H9 (cell line): ENCODE measurements around the gene ZFP42. TPM values are rescaled to one million over a fixed set of nuclear protein-coding genes. Genes with fewer than 3 reads are reported as not detected.
A peak's percentile ranks its signal among the peaks of the same experiment; 100 is the strongest.

ENCODE experiments used
- DNase-seq: peaks from one replicate; pipeline ENCODE4 v3.0.0-alpha.2; 2017
- H2AFZ ChIP-seq: one replicate; pipeline ENCODE4 v1.6.1; 2013; ENCODE audit warnings: mild to moderate bottlenecking, low read length, control low read depth, moderate library complexity
- H2AK5ac ChIP-seq: 2 replicates; pipeline ENCODE4 v1.6.1; 2013; ENCODE audit warnings: low read length, control low read depth, mixed read lengths; ENCODE audit not compliant: insufficient read length
- H2BK120ac ChIP-seq: one replicate; pipeline ENCODE4 v1.6.1; 2013; ENCODE audit warnings: low read depth, mild to moderate bottlenecking, low read length, control low read depth, inconsistent platforms; ENCODE audit not compliant: poor library complexity, severe bottlenecking
- H2BK12ac ChIP-seq: 2 replicates; pipeline ENCODE4 v1.6.1; 2013; ENCODE audit warnings: low read length, control low read depth, mixed read lengths, low read depth; ENCODE audit not compliant: insufficient read length
- H2BK15ac ChIP-seq: 2 replicates; pipeline ENCODE4 v1.6.1; 2013; ENCODE audit warnings: low read depth, low read length, control low read depth
- H2BK20ac ChIP-seq: one replicate; pipeline ENCODE4 v1.6.1; 2013; ENCODE audit warnings: low read depth, mild to moderate bottlenecking, low read length, control low read depth, inconsistent platforms; ENCODE audit not compliant: poor library complexity, severe bottlenecking
- H2BK5ac ChIP-seq: 2 replicates; pipeline ENCODE4 v1.6.1; 2013; ENCODE audit warnings: low read length, control low read depth, mixed read lengths; ENCODE audit not compliant: insufficient read length
- H3K14ac ChIP-seq: 2 replicates; pipeline ENCODE4 v1.6.1; 2013; ENCODE audit warnings: low read length, control low read depth; ENCODE audit not compliant: insufficient read depth
- H3K18ac ChIP-seq: 2 replicates; pipeline ENCODE4 v1.6.1; 2013; ENCODE audit warnings: low read depth, mild to moderate bottlenecking, mixed read lengths, low read length, control low read depth; ENCODE audit not compliant: insufficient read length
- H3K23ac ChIP-seq: 2 replicates; pipeline ENCODE4 v1.6.1; 2013; ENCODE audit warnings: low read length, control low read depth, mixed read lengths, low read depth; ENCODE audit not compliant: insufficient read length
- H3K23me2 ChIP-seq: 2 replicates; pipeline ENCODE4 v1.6.1; 2013; ENCODE audit warnings: low read depth, mild to moderate bottlenecking, mixed read lengths, low read length, control low read depth; ENCODE audit not compliant: insufficient read length, poor library complexity, severe bottlenecking
- H3K27ac ChIP-seq: 2 replicates; pipeline ENCODE4 v1.5.1; 2013; ENCODE audit warnings: low read length, control low read depth, mixed read lengths, low read depth; ENCODE audit not compliant: insufficient read length
- H3K27me3 ChIP-seq: 2 replicates; pipeline ENCODE4 v1.6.1; 2013; ENCODE audit warnings: low read length, control low read depth, inconsistent platforms; ENCODE audit not compliant: insufficient read depth
- H3K4ac ChIP-seq: 2 replicates; pipeline ENCODE4 v1.6.1; 2013; ENCODE audit warnings: low read depth, mild to moderate bottlenecking, control low read depth, inconsistent platforms, low read length, moderate library complexity
- H3K4me1 ChIP-seq: 2 replicates; pipeline ENCODE4 v1.6.1; 2013; ENCODE audit warnings: low read length, control low read depth, inconsistent platforms; ENCODE audit not compliant: insufficient read depth
- H3K4me2 ChIP-seq: 2 replicates; pipeline ENCODE4 v1.6.1; 2013; ENCODE audit warnings: low read length, control low read depth, mixed read lengths; ENCODE audit not compliant: insufficient read length, insufficient read depth
- H3K56ac ChIP-seq: 2 replicates; pipeline ENCODE4 v1.6.1; 2013; ENCODE audit warnings: low read depth, mild to moderate bottlenecking, mixed read lengths, low read length, control low read depth; ENCODE audit not compliant: insufficient read length
- H3K79me1 ChIP-seq: 2 replicates; pipeline ENCODE4 v1.6.1; 2013; ENCODE audit warnings: low read depth, mild to moderate bottlenecking, moderate library complexity, low read length, control low read depth, inconsistent platforms; ENCODE audit not compliant: insufficient read depth, poor library complexity, severe bottlenecking
- H3K79me2 ChIP-seq: 2 replicates; pipeline ENCODE4 v1.6.1; 2013; ENCODE audit warnings: low read length, control low read depth, inconsistent platforms; ENCODE audit not compliant: insufficient read depth
- H3K9ac ChIP-seq: 2 replicates; pipeline ENCODE4 v1.6.1; 2013; ENCODE audit warnings: low read length, control low read depth, mixed read lengths; ENCODE audit not compliant: insufficient read length; ENCODE audit errors: extremely low read depth
- H3K9me3 ChIP-seq: one replicate; pipeline ENCODE4 v1.6.1; 2013; ENCODE audit warnings: low read depth, low read length, inconsistent platforms; ENCODE audit not compliant: control insufficient read depth
- H3T11ph ChIP-seq: one replicate; pipeline ENCODE4 v1.6.1; 2013; ENCODE audit warnings: mild to moderate bottlenecking, low read length, control low read depth, inconsistent platforms
- H4K20me1 ChIP-seq: one replicate; pipeline ENCODE4 v1.6.1; 2013; ENCODE audit not compliant: control insufficient read depth, insufficient read length, insufficient read depth
- H4K5ac ChIP-seq: 2 replicates; pipeline ENCODE4 v1.6.1; 2013; ENCODE audit warnings: low read depth, mild to moderate bottlenecking, mixed read lengths, low read length, control low read depth; ENCODE audit not compliant: insufficient read length
- H4K8ac ChIP-seq: replicated peaks from 2 replicates; pipeline ENCODE4 v1.6.1; 2013; ENCODE audit warnings: low read length, control low read depth, mixed read lengths, low read depth; ENCODE audit not compliant: insufficient read length
- H4K91ac ChIP-seq: 2 replicates; pipeline ENCODE4 v1.6.1; 2013; ENCODE audit warnings: low read depth, mild to moderate bottlenecking, moderate library complexity, mixed read lengths, low read length, control low read depth; ENCODE audit not compliant: insufficient read length
- H3K27ac Mint-ChIP-seq, 3 experiments: 2 replicates in 2 of 3; 3 replicates in 1 of 3; pipeline ENCODE4 v1.8.0; 2020 to 2021; ENCODE audit warnings: mixed read lengths in 3 of 3, mild to moderate bottlenecking in 1 of 3, moderate library complexity in 1 of 3
- H3K27me3 Mint-ChIP-seq: 2 replicates; pipeline ENCODE4 v1.8.0; 2021; ENCODE audit warnings: low read depth, mild to moderate bottlenecking, moderate library complexity, mixed read lengths
- H3K36me3 Mint-ChIP-seq, 3 experiments: 2 replicates in 2 of 3; 3 replicates in 1 of 3; pipeline ENCODE4 v1.8.0; 2020 to 2021; ENCODE audit warnings: low read depth in 3 of 3, mixed read lengths in 3 of 3; ENCODE audit not compliant: insufficient read depth in 1 of 3
- H3K4me1 Mint-ChIP-seq, 2 experiments: 2 replicates each; pipeline ENCODE4 v1.8.0; 2020; ENCODE audit warnings: mixed read lengths in 2 of 2
- H3K4me3 Mint-ChIP-seq, 2 experiments: 2 replicates in 1 of 2; 3 replicates in 1 of 2; pipeline ENCODE4 v1.8.0; 2020 to 2021; ENCODE audit warnings: mild to moderate bottlenecking in 2 of 2, mixed read lengths in 2 of 2, moderate library complexity in 1 of 2
- H3K9me3 Mint-ChIP-seq, 2 experiments: 2 replicates in 1 of 2; 3 replicates in 1 of 2; pipeline ENCODE4 v1.8.0; 2020; ENCODE audit warnings: mild to moderate bottlenecking in 2 of 2, mixed read lengths in 2 of 2, moderate library complexity in 1 of 2
- CTCF ChIP-seq: fragments of 200-600 bp; sonication (generic); conservative IDR thresholded peaks from 3 replicates; pipeline ENCODE4 v1.8.0; 2021; ENCODE audit warnings: antibody characterized with exemption, mild to moderate bottlenecking
- WGBS: extraction: QIAGEN DNeasy Blood & Tissue Kit; methylation state at CpG from one replicate; pipeline ENCODE4 v1.1.7; 2013; ENCODE audit warnings: missing lambda C conversion rate, low lambda C conversion rate, mixed read lengths; ENCODE audit not compliant: insufficient read length; ENCODE audit errors: extremely low coverage; 5-methylcytosine and 5-hydroxymethylcytosine counted together
- total RNA-seq: library from RNA; stranded (reverse); gene quantifications from 2 replicates; pipeline ENCODE4 v1.2.1, GENCODE V29; 2021

ZFP42 gene
- total RNA-seq, 1 experiment from 2014 or later, result 193 TPM

- H3K4me1 Mint-ChIP-seq, result peaks cover 40 to 48% of the 10 kb centered on the region in 2 experiments
- Histone ChIP-seq H2AFZ (no peak overlapping the region), H2BK5ac (no peak overlapping the region), H3K4me2 (no peak overlapping the region), H3K4me1 (peaks cover 2% of the 10 kb centered on the region; the same call in 1 of the 2 replicates), H2BK120ac (no peak overlapping the region), H3K27me3 (no peaks in the 10 kb centered on the region), H2BK20ac (no peak overlapping the region), H2AK5ac (no peak overlapping the region), H3K23me2 (peaks cover 3% of the 10 kb centered on the region), H3K14ac (no peak overlapping the region), H3K9ac (no peak overlapping the region), H4K8ac (no peak overlapping the region), H3K23ac (no peak overlapping the region), H4K5ac (no peak overlapping the region), H2BK12ac (no peak overlapping the region), H2BK15ac (no peak overlapping the region), H3T11ph (no peak overlapping the region), H3K79me1 (peaks cover 10% of the 10 kb centered on the region), H3K79me2 (peaks cover 47% of the 10 kb centered on the region), H3K18ac (no peak overlapping the region), H3K56ac (no peak overlapping the region), H4K91ac (no peak overlapping the region), H3K4ac (no peak overlapping the region), H4K20me1 (peaks cover 3% of the 10 kb centered on the region), H3K27ac (no peak overlapping the region), H3K9me3 (no peaks in the 10 kb centered on the region)
- no peaks in the 10 kb centered on the region for H3K27me3 Mint-ChIP-seq
- H3K27ac Mint-ChIP-seq, result peak overlapping the region in 2 of 3 experiments; percentile 28 to 95; a peak in 3 of 7 replicates
- DNase-seq, result no peak
- H3K9me3 Mint-ChIP-seq, result no peaks in the 10 kb centered on the region
- peaks cover 68 to 93% (median 79%) of the 10 kb centered on the region in 3 experiments for H3K36me3 Mint-ChIP-seq
- peak overlapping the region in 1 of 2 experiments; percentile 20; a peak in 1 of 5 replicates for H3K4me3 Mint-ChIP-seq
- no CpG with 5 or more reads among the region's 2 CpGs for WGBS
- TF ChIP-seq CTCF, result no peak
Measured at GRCh38 chr4:188002323-188002722, 6.8 kb downstream of the ZFP42 start.
